OCI-M1 (cell line): ENCODE data around the gene UBL4A.

Experiments
- DNase-seq: peaks from one replicate; lab custom pipeline; 2025; lab: John Stamatoyannopoulos, UW

Gene UBL4A

DNA sequence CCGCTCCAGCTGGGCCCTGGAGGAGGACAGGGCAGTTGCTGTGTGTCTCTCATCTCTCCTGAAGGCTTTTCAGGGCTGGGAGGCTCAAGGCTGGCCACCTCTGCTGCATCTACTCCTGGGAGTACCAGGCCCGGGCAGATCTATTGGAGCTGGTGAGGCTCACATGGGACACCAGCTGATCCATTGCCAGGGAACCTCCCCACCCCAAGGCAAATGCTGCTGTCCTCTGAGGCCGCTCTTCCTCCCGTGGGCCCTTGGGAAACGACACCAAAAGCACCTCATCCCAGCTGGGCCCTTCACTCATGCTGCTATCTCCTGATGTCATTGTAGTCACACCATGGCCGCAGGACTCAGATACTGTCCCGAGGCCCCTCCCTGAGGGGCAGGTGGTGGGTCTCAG lies 3.6 kb downstream of the UBL4A start:
- no peak for DNase-seq

DNA sequence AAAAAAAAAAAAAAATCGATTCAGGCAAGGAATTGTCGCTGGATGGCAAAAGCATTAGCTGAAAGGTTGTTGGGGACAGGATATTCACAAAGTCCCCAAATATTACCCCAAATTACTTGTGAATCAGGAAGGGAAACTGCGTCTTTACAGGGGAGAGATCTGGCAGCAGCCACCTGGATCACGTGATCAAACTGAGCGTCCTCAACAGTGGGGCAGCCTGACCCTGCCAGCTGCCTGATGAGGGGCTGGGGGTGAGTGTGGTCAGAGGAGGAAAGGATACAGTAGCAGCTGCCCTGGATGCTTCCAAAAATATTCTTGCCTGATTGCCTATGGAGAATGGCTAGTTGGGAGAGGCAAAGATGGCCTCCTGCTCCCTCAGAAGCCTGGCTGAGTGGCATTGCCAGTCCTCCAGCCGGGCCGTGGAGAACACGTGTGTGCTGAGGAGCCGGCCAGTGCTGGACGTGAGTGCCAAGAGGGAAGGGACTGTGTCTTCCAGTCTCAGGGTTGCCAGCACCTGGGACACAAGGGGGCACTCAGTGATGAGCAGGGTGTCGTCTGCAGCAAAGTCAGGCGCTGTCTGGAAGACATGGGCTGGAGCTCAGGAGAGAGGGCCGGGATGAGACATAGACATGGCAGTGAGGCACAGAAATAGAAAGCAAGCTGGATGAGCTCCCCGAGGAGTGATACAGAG lies 4.4 kb downstream of the UBL4A start:
- DNase-seq = no peak

DNA sequence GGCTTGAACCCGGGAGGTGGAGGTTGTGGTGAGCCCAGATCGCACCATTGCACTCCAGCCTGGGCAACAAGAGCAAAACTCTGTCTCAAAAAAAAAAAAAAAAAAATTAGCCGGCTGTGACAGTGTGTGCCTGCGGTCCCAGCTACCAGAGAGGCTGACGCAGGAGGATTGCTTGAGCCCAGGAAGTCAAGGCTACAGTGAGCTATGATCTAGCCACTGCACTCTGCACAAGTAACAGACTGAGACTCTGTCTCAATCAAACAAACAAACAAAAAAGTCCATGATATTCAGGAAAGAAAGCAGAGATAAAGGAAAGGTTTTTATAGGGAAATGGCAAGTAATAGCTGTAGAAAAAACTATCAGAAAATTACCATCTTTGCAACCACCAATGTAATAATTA lies 5.2 kb downstream of the UBL4A start:
- DNase-seq = no peak

DNA sequence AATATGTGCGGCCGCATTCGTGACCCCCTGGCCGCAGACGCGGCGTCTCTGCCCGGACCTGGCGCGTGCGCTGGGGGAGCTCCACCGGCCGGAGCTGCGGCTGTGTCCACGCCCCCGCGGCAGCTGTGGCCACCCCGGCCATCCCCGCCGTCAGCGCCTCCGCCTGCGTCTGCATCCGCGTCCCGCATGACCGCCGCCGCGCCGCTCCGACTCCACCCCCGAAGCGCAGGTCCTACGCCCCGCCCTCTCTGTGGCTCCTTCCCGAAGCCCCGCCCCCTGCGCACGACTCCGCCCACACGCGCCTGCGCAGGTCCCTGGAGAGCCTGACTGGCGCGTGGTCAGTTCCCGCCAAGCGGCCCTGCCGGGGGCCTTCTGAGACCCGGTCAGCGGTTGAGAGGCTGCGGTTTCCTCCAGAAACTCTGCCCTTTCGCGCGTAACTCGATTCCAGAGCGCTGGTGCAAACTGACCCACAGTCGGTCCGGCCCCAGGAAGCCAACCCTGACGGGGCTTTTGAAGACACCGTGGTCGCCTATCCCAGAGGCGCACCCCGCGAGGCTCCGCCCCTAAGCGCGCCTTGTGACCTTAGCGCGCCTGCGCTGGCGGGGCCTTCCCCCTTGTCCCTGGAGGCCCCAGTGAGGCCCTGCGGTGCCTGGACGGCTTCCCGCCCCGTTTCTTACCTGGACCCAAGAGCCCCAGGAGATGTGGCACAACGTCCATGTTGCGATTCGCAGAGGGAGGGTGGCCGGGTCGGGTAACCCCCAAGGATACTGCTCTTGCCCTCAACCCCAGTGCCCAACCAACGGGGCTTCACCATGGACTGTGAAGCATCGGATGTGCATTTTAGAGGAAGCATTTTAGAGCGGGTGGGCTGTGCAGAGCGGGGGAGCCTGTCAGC lies 7.4 kb downstream of the UBL4A start, which contains the start of gene LAGE3:
LAGE3 (minus strand) TSS at position 554 of the 895 bp plus-strand sequence; CDS start at position 188, 366 bp downstream.
- peak; percentile 97 for DNase-seq

DNA sequence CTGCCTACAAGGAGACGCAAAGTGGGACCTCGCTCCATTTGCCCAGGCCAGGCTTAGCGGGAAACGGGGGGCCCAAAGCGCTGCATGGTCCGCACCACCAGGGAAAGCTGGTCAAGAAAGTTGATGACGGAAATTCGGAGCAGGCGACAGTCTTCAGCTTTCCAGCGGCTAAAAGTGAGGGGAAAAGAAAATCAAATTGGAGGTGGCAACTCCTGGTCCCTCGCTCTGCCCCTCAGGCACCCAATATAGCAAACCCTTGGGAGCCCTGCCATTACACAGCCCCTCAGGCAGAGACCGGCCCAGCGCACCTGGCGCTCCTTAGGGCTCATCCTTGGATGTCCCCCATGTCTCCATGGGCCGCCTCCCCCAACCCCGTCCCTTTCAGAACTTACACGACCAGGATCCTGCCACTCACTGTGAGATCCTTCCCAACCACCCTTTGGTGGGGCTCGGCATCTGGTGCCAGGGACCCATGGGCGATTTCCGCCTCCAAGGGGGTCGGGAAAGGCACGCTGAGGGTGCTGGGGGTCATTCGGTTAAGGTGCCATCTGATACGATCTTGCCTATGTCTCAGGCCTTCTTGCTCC lies 8.4 kb downstream of the UBL4A start:
- DNase-seq = no peak

DNA sequence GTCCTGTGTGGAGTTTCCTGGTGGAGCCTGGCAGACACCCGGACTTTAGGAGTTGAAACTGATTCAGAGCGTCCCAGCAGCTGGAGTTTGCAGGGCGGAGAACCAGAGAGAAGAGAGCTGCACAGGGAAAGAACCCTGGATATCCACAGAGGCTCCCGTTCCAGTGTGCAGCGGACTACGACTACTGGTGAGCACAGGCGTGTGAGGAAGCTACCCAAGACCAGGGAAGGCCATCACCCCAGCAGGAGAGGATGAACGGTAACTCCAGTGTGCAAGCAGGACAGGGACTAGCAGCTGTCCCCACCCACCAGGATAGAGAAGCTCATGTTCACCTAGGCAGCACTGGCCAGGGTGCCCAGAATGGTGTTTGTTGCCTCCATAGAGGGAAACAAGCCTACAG lies 9.6 kb downstream of the UBL4A start:
- no peak for DNase-seq

DNA sequence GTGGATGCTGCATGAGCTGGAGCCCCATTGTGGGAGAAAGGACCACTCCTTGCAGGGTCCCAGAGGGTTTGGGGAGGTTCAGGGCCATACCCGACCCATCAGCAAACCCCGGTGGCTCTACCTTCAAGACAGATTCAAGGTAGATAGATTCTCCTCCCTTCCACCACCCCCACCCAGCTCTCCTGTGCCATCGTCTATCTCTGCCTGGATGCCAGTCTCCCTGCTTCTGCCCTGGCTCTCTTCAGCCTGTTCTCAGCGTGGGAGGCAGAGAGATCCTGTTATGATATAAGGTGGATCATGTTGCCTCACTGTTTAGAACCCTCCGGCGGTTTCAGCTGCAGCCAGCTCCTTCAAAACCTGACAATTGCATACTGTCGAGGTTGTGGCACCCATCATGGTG lies 12.7 kb downstream of the UBL4A start:
- no peak for DNase-seq

DNA sequence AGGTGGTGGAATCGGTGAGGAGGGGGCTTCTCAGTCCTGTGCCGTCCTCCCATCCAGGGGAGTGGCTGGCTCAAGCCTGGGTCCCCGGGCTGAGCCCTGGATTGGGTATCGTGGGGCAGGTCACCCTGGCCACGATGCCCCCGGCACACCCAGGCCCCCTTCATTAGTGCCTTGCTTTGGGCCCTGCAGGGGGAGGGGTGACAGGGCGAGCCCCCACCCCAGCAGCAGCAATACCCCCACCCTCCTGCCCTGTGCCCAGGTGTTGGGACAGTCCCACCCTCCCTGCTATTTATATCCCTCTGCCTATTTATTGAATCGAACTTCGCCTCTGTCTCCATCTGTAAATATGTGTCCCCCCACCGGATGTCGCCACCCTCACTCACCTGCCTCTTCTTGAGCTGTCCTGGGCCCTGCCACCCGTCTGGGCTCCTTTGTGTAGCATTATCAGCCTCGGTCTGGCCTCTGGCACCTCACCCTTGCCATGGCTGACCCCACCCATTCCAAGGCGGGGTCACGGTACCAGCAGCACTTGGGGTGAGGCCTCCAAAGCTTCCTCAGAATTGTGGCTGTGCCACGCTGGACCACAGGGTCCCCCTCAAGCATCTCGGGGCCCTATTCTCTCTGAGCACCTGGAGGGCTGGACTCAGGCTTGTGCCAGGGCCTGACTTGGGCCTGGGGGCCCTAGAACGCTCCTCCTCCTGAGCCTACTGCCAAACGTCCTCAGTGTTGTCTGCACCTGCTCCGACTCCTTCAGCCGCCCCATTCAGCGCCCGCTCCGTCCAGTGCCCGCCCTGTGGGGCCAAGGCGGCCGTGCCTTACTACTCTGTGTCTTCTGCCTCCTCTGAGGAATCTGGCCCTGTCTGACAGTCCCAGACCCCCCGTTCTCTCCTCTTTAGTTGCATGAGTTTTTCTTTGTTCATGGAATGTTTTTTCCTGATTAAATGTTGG lies 13.5 kb downstream of the UBL4A start:
- no peak for DNase-seq

DNA sequence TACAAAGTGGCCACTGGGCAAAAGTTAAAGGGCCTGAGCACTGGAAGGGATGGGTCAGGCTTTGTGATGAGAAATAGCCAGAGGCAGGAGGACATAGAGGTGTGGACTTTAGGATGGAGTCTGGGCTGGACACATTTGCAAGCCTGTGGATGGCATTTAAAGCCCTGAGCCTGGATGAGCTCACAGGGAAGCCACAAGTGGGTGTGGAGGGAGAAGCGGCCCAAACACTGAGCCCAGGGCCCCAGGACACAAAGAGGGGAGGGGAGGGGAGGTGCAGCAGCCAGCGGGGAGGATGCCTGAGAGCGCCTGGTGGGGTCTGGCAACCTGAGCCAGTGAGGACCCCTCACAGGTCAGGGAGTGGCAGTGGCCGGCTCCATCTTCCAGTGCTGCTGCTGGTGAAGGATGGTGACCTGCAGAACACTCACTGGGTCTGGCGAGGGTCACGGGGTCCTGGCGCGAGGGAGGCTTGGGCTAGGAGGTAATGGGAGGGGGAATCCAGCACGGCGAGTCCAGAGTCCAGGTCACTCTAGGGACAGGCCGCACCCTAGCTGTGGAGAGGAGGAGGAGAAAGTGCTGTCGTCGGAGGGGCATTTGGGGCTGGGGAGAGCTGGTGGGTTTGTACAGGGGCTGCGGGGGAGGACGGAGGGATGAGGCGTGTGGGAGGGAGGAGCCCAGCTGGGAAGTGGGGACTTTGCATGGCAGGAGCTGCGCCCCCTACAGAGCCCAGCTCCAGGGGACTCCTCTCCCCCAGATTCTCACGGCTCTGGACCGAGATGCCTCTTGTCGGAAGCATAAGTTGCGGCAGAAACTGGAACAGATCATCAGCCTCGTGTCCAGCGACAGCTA lies 14.4 kb downstream of the UBL4A start:
- no peak for DNase-seq

DNA sequence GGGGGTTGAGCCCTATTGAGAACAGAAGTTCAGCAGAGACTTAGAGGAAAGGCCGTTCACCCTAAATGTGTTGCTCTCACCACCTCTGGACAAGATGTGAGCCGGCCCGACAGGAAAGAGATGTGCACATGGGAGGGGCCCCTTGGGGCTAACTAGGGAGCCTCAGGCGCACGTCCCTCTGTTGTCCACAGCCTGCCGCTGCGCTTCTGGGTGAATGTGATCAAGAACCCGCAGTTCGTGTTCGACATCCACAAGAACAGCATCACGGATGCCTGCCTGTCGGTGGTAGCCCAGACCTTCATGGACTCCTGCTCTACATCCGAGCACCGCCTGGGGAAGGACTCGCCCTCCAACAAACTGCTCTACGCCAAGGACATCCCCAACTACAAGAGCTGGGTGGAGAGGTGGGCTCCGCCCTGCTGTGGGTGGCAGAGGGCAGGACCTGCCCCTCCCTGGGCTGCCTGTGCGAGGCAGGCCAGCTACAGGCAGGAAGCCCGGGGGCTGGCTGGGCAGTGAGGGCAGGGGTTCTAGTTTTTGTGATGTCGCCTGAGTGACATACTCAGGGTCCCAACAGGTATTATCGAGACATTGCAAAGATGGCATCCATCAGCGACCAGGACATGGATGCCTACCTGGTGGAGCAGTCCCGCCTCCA lies 15.4 kb downstream of the UBL4A start:
- DNase-seq = no peak

DNA sequence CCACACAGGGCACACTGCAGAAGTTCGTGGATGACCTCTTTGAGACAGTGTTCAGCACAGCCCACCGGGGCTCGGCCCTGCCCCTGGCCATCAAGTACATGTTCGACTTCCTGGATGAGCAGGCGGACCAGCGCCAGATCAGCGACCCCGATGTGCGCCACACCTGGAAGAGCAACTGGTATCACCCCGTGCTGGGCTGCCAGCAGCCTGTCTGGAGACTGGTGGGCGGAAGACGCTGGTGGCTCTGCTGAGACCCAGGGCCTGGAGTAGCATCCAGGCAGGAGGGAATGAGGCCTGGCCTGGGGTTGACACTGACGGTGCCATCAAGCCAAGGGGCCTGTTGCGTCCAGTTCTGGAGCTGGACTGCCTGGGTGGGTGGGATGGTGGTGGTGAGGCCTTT lies 16.0 kb downstream of the UBL4A start:
- no peak for DNase-seq

DNA sequence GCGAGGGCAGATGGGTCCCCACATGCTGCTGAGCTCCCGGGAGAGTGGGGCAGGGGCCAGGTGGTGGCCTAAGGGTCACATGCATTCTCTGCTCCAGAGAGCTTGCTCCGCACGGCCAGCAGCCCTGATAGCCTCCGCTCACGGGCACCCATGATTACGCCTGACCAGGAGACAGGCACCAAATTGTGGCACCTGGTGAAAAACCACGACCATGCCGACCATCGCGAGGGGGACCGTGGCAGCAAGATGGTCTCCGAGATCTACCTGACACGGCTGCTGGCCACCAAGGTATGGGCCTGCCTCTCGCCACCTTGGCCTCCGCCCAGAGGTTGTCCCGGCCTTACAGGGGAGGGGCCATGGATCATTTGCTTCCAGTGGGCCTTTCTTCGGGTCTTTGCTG lies 16.5 kb downstream of the UBL4A start:
- no peak for DNase-seq

DNA sequence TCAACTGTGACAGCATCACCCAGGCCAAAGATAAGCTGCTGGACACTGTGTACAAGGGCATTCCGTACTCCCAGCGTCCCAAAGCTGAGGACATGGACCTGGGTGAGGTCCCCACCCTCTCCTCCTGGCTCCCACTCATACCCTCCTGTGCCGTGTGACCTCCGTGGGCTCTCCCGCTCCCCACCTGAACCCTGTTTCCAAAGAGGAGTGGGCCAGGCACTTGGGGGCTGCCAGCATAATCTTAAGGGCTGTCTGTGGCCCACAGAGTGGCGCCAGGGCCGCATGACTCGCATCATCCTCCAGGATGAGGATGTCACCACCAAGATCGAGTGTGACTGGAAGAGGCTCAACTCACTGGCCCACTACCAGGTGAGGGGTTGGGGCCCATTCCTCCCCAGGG lies 17.3 kb downstream of the UBL4A start:
- DNase-seq = no peak

DNA sequence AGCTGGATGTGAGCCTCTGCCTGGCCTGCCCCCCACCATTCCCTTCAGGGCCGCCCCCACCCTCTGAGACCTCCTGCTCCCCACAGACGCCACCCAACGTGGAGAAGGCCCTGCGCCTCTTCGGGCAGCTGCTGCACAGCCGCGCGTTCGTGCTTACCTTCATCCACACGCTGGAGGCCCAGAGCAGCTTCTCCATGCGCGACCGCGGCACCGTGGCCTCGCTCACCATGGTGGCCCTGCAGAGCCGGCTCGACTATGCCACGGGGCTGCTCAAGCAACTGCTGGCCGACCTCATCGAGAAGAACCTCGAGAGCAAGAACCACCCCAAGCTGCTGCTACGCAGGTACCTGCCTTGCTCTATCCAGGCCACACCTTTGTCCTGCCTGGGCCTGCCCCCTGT lies 18.2 kb downstream of the UBL4A start:
- DNase-seq = no peak

DNA sequence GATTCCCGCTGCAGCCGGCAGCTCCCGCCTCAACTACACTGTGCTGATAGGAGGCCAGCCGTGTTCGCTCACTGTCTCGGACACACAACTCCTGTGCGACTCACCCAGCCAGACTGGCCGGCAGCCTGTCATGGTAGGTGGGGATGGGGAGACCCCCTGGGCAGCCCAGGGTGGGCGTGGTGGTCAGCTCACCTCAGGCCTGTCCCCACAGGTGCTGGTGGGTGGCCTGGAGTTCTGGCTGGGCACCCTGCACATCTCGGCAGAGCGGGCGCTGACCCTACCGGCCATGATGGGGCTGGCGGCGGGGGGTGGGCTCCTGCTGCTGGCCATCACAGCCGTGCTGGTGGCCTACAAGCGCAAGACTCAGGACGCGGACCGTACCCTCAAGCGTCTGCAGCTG lies 18.9 kb downstream of the UBL4A start:
- no peak for DNase-seq

DNA sequence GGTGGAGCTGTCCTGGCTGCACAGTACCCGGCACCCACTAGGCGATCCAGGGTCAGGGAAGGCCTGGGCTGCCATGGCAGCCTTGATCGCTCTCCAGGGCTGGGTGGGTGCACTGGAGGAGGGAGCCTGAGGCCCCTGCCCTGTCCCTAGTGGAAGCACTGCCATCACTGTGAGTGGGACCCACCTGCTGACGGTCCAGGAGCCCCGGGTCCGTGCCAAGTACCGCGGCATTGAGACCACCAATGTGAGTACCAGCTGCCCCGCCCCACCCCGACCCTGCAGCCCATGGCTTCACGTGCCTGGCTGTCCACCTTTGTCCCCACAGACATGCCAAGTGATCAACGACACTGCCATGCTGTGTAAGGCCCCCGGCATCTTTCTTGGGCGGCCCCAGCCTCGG lies 19.5 kb downstream of the UBL4A start:
- DNase-seq = no peak

DNA sequence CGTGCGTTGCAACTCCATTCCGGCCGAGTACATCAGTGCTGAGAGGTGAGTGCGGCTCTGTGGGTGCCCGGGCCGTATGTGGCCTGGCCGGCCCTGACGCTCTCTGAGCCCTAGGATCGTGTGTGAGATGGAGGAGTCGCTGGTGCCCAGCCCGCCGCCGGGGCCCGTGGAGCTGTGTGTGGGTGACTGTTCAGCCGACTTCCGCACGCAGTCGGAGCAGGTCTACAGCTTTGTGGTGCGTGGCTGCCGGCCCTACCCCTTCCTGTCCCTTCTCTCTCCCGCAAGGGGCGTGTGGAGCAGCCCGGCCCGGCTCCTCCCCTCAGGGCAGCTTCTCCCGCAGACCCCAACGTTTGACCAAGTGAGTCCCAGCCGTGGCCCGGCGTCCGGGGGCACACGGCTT lies 20.4 kb downstream of the UBL4A start:
- no peak for DNase-seq

DNA sequence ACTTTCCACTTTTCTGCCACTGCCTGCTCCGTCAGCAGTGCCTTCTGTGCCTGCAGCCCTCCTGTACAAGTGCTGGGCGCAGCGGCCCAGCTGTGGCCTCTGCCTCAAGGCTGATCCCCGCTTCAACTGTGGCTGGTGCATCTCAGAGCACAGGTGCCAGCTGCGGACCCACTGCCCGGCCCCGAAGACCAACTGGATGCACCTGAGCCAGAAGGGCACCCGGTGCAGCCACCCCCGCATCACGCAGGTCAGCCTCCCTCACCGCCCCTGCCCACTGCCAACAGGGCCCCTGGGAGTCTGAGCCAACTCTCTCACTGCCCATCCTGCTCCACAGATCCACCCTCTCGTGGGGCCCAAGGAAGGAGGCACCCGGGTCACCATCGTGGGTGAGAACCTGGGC lies 20.8 kb downstream of the UBL4A start:
- DNase-seq = no peak

DNA sequence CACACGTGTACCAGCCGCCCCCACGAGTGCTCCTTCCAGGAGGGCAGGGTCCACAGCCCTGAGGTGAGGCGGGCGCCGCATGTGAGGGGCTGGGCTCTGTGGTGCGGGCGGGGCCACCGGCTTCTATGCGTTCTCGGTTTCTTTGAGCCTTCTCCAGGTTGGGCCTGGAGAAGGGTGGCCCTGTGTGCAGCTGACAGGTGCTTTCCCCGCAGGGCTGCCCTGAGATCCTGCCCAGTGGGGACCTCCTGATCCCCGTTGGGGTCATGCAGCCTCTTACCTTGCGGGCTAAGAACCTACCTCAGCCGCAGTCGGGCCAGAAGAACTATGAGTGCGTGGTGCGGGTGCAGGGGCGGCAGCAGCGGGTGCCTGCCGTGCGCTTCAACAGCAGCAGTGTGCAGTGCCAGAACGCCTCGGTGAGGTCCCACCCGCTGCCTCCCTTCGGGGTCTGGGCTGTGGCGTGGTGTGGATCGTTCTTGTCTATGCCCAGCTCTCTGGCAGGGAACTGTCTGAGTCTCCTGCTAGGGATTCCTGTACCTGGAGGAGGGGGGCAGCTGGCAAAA lies 21.5 kb downstream of the UBL4A start:
- DNase-seq = no peak

DNA sequence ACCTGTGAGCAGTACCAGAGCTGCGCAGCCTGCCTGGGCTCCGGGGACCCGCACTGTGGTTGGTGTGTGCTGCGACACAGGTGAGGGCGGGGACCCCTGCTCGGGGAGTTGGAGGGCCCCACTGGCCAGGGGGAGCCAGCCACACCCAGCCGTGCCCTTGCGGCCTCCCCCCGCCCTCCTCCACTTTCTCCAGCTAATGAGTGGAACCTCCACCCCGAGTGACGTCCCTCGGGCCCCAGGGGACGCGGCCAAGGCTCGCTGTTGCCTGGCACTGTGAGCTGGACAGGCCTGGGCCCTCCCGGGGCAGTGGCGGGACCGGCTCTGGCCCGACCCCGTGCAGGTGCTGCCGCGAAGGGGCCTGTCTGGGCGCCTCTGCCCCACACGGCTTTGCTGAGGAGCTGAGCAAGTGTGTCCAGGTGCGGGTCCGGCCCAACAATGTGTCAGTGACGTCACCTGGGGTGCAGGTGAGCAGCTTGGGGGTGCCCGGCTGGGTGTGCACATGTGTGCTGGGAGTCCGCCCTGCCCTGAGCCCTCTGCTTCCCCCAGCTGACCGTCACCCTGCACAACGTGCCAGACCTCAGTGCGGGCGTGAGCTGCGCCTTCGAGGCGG lies 22.7 kb downstream of the UBL4A start:
- no peak for DNase-seq
